GM23338 (cell line): Measurements from ENCODE around the gene FGFRL1. TPM values are rescaled to one million over a fixed set of nuclear protein-coding genes. Genes with fewer than 3 reads are reported as not detected.

Experiments
- JUNB ChIP-seq: IDR thresholded peaks from one replicate; pipeline ENCODE4 v1.6.1; 2016; ENCODE audit warnings: antibody characterized with exemption; ENCODE audit not compliant: unreplicated experiment
- NANOG ChIP-seq: IDR thresholded peaks from 2 replicates; pipeline ENCODE4 v1.6.1; 2016; ENCODE audit warnings: antibody characterized with exemption, borderline replicate concordance
- POLR2AphosphoS5 ChIP-seq: IDR thresholded peaks from 2 replicates; pipeline ENCODE4 v1.6.1; 2016; ENCODE audit warnings: antibody characterized with exemption, low read depth
- ZNF331 ChIP-seq: fragments of 250-450 bp; sonication (Bioruptor Pico); IDR thresholded peaks from 2 replicates; pipeline ENCODE4 v1.5.0; 2020; ENCODE audit warnings: low read depth, mild to moderate bottlenecking, moderate library complexity
- polyA plus RNA-seq: library from polyadenylated mRNA; unstranded; fragments of >200 nt; fragmentation: Nextera tagmentation; extraction: Ambion mirVana; gene quantifications from 2 replicates; pipeline ENCODE4 v1.2.1, GENCODE V29; 2016
- total RNA-seq: library from RNA; depleted of rRNA; stranded (reverse); fragments of >200 nt; shearing (Covaris generic); gene quantifications from 2 replicates; pipeline ENCODE4 v1.2.3, GENCODE V29; 2014
- TF ChIP-seq, protein P1 (sequence below): fragments of 250-450 bp; sonication (Bioruptor Pico); IDR thresholded peaks from 2 replicates; pipeline ENCODE4 v1.5.0; 2020; ENCODE audit warnings: mild to moderate bottlenecking, moderate library complexity
- TF ChIP-seq, protein P2 (sequence below): IDR thresholded peaks from one replicate; pipeline ENCODE4 v1.6.1; 2018; ENCODE audit warnings: antibody characterized with exemption; ENCODE audit not compliant: unreplicated experiment
- TF ChIP-seq, protein P3 (sequence below): IDR thresholded peaks from 2 replicates; pipeline ENCODE4 v1.6.1; 2016; ENCODE audit warnings: antibody characterized with exemption
- TF ChIP-seq, protein P4 (sequence below), 2 experiments: fragments of 200-600 bp in 1 of 2; sonication (generic) in 1 of 2; conservative IDR thresholded peaks; 2 replicates each; pipeline versions ENCODE4 v1.5.1 to v1.6.1; 2016 to 2017; ENCODE audit warnings: antibody characterized with exemption in 2 of 2, low read depth in 2 of 2, mild to moderate bottlenecking in 2 of 2, moderate library complexity in 1 of 2

FGFRL1 gene
- total and polyA plus RNA-seq, 2 experiments from 2014 or later = 7.0 to 35.8 TPM

DNA sequence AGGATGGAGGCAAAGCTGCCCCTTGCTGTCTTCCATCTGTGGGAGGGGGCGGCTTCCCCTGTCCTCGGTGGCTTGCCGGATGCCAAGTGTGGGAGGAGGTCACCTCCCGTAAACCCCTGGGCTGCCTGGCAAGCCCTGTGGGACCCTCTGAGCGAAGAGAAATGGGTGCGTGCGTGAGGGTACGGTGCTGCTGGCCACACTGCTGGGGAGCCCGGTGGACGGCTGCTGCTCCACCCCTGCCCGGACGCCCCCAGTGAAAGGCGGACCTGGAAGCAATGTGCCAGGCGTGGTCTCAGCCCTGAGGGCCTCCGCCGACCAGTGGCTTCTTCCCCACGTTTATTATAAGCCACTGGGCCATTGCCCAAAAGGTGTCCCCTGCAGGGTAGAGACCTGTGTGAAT, 29.1 kb upstream of the FGFRL1 start (continued):
- TF ChIP-seq, protein P1, sequence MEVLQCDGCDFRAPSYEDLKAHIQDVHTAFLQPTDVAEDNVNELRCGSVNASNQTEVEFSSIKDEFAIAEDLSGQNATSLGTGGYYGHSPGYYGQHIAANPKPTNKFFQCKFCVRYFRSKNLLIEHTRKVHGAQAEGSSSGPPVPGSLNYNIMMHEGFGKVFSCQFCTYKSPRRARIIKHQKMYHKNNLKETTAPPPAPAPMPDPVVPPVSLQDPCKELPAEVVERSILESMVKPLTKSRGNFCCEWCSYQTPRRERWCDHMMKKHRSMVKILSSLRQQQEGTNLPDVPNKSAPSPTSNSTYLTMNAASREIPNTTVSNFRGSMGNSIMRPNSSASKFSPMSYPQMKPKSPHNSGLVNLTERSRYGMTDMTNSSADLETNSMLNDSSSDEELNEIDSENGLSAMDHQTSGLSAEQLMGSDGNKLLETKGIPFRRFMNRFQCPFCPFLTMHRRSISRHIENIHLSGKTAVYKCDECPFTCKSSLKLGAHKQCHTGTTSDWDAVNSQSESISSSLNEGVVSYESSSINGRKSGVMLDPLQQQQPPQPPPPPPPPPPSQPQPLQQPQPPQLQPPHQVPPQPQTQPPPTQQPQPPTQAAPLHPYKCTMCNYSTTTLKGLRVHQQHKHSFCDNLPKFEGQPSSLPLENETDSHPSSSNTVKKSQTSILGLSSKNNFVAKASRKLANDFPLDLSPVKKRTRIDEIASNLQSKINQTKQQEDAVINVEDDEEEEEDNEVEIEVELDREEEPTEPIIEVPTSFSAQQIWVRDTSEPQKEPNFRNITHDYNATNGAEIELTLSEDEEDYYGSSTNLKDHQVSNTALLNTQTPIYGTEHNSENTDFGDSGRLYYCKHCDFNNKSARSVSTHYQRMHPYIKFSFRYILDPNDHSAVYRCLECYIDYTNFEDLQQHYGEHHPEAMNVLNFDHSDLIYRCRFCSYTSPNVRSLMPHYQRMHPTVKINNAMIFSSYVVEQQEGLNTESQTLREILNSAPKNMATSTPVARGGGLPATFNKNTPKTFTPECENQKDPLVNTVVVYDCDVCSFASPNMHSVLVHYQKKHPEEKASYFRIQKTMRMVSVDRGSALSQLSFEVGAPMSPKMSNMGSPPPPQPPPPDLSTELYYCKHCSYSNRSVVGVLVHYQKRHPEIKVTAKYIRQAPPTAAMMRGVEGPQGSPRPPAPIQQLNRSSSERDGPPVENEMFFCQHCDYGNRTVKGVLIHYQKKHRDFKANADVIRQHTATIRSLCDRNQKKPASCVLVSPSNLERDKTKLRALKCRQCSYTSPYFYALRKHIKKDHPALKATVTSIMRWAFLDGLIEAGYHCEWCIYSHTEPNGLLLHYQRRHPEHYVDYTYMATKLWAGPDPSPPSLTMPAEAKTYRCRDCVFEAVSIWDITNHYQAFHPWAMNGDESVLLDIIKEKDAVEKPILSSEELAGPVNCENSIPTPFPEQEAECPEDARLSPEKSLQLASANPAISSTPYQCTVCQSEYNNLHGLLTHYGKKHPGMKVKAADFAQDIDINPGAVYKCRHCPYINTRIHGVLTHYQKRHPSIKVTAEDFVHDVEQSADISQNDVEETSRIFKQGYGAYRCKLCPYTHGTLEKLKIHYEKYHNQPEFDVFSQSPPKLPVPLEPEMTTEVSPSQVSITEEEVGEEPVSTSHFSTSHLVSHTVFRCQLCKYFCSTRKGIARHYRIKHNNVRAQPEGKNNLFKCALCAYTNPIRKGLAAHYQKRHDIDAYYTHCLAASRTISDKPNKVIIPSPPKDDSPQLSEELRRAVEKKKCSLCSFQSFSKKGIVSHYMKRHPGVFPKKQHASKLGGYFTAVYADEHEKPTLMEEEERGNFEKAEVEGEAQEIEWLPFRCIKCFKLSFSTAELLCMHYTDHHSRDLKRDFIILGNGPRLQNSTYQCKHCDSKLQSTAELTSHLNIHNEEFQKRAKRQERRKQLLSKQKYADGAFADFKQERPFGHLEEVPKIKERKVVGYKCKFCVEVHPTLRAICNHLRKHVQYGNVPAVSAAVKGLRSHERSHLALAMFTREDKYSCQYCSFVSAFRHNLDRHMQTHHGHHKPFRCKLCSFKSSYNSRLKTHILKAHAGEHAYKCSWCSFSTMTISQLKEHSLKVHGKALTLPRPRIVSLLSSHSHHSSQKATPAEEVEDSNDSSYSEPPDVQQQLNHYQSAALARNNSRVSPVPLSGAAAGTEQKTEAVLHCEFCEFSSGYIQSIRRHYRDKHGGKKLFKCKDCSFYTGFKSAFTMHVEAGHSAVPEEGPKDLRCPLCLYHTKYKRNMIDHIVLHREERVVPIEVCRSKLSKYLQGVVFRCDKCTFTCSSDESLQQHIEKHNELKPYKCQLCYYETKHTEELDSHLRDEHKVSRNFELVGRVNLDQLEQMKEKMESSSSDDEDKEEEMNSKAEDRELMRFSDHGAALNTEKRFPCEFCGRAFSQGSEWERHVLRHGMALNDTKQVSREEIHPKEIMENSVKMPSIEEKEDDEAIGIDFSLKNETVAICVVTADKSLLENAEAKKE = no peak
- TF ChIP-seq NANOG (no peak), ZNF331 (no peak), POLR2AphosphoS5 (no peak), JUNB (no peak)
- TF ChIP-seq, protein P2, sequence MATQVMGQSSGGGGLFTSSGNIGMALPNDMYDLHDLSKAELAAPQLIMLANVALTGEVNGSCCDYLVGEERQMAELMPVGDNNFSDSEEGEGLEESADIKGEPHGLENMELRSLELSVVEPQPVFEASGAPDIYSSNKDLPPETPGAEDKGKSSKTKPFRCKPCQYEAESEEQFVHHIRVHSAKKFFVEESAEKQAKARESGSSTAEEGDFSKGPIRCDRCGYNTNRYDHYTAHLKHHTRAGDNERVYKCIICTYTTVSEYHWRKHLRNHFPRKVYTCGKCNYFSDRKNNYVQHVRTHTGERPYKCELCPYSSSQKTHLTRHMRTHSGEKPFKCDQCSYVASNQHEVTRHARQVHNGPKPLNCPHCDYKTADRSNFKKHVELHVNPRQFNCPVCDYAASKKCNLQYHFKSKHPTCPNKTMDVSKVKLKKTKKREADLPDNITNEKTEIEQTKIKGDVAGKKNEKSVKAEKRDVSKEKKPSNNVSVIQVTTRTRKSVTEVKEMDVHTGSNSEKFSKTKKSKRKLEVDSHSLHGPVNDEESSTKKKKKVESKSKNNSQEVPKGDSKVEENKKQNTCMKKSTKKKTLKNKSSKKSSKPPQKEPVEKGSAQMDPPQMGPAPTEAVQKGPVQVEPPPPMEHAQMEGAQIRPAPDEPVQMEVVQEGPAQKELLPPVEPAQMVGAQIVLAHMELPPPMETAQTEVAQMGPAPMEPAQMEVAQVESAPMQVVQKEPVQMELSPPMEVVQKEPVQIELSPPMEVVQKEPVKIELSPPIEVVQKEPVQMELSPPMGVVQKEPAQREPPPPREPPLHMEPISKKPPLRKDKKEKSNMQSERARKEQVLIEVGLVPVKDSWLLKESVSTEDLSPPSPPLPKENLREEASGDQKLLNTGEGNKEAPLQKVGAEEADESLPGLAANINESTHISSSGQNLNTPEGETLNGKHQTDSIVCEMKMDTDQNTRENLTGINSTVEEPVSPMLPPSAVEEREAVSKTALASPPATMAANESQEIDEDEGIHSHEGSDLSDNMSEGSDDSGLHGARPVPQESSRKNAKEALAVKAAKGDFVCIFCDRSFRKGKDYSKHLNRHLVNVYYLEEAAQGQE = no peak
- TF ChIP-seq, protein P3, sequence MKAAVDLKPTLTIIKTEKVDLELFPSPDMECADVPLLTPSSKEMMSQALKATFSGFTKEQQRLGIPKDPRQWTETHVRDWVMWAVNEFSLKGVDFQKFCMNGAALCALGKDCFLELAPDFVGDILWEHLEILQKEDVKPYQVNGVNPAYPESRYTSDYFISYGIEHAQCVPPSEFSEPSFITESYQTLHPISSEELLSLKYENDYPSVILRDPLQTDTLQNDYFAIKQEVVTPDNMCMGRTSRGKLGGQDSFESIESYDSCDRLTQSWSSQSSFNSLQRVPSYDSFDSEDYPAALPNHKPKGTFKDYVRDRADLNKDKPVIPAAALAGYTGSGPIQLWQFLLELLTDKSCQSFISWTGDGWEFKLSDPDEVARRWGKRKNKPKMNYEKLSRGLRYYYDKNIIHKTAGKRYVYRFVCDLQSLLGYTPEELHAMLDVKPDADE = no peak
- TF ChIP-seq, protein P4, sequence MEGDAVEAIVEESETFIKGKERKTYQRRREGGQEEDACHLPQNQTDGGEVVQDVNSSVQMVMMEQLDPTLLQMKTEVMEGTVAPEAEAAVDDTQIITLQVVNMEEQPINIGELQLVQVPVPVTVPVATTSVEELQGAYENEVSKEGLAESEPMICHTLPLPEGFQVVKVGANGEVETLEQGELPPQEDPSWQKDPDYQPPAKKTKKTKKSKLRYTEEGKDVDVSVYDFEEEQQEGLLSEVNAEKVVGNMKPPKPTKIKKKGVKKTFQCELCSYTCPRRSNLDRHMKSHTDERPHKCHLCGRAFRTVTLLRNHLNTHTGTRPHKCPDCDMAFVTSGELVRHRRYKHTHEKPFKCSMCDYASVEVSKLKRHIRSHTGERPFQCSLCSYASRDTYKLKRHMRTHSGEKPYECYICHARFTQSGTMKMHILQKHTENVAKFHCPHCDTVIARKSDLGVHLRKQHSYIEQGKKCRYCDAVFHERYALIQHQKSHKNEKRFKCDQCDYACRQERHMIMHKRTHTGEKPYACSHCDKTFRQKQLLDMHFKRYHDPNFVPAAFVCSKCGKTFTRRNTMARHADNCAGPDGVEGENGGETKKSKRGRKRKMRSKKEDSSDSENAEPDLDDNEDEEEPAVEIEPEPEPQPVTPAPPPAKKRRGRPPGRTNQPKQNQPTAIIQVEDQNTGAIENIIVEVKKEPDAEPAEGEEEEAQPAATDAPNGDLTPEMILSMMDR (conservative IDR thresholded peaks at IDR 0.05; ENCODE audit: low read depth in 2 of 2) = no peak
